ENCODE data around the gene P3R3URF. TPM values are rescaled to one million over a fixed set of nuclear protein-coding genes. Genes with fewer than 3 reads are reported as not detected.
A peak's percentile ranks its signal among the peaks of the same experiment; 100 is the strongest.

Gene P3R3URF
- total RNA-seq, 1 donor from 2014 or later = not detected

DNA sequence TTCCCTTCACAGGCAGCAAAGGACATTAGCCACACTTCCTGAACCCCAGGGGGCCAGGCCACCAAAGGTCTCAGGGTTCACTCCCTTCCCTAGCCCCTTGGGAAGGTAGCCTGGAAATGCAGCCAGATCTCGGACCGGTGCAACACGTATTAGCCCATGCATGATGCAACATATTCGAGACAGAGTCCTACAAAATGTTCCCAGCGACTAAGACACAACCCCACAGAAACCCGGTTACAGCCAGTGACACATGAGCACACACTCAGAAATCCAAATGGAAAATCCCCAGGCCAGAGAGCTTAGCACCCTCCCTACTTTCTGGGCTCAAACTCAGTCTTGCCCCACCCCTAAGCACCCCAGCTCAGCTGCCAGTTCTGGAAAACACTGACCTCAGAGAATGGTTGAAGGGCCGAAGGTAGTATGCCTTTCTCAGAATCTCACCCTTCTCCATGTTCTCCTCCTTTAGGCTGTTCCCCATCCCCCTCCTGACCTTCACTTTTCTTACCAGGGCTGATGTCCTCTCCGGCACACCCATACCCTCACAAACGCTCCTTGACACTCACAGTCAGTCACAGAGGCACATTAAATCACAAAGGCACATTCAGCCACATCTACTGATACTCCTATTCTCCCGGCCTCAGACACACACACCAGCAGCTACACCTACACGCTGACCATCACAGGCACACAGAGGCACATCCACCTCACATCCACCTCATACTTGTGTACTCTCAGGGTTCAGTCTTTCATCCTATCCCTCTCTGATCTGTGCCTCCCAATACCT, 1.6 kb downstream of the P3R3URF start, which contains the start of gene TSPAN1:
Gene TSPAN1, plus strand, starts transcription at position 640 of the 784 bp plus-strand sequence. CDS start 6,021 bp downstream, outside the sequence.
- TF ChIP-seq, protein P1, sequence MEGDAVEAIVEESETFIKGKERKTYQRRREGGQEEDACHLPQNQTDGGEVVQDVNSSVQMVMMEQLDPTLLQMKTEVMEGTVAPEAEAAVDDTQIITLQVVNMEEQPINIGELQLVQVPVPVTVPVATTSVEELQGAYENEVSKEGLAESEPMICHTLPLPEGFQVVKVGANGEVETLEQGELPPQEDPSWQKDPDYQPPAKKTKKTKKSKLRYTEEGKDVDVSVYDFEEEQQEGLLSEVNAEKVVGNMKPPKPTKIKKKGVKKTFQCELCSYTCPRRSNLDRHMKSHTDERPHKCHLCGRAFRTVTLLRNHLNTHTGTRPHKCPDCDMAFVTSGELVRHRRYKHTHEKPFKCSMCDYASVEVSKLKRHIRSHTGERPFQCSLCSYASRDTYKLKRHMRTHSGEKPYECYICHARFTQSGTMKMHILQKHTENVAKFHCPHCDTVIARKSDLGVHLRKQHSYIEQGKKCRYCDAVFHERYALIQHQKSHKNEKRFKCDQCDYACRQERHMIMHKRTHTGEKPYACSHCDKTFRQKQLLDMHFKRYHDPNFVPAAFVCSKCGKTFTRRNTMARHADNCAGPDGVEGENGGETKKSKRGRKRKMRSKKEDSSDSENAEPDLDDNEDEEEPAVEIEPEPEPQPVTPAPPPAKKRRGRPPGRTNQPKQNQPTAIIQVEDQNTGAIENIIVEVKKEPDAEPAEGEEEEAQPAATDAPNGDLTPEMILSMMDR (IDR thresholded peaks at IDR 0.05; ENCODE audit: insufficient read depth, low read length, severe bottlenecking) = no peak
- Histone ChIP-seq H3K4me3 (ENCODE audit: low read depth, low read length) (no peak within 1 kb of the TSS), H3K36me3 (ENCODE audit: control insufficient read depth, insufficient read depth, low read length) (no peaks in the 10 kb centered on the region), H3K27me3 (ENCODE audit: control insufficient read depth, insufficient read depth, low read length) (no peaks in the 10 kb centered on the region)
- DNase-seq (ENCODE audit: low read depth) = peak; percentile 63
- no peak for FAIRE-seq

DNA sequence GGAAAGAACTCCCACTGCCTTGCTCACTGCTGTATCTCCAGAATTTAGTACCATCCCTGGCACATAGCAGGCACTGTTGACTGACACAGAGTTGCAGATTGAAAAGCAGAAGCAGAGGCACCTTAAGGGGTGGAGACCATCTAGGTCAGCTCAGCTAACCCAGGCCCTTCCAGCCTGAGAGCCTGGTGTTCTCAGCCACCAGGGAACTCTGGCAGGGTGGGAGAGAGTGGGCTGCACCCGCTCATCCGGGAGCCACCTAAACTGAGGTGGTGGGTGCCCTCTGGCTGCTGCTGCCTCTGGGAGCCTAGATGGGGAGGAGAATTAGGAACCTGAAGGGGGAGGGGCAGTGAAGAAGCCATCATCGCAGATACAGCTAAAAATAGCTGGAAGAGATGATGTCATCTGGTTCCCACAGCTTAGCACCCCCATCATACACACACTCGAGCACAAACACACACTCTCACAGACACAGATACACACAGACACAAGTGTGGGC, 2.9 kb downstream of the P3R3URF start:
- DNase-seq (ENCODE audit: low read depth) = no peak
- no peak for FAIRE-seq
- Histone ChIP-seq H3K27me3 (ENCODE audit: control insufficient read depth, insufficient read depth, low read length) (no peaks in the 10 kb centered on the region), H3K36me3 (ENCODE audit: control insufficient read depth, insufficient read depth, low read length) (no peaks in the 10 kb centered on the region), H3K4me3 (ENCODE audit: low read depth, low read length) (no peak overlapping the region)
- TF ChIP-seq, protein P1 (IDR thresholded peaks at IDR 0.05; ENCODE audit: insufficient read depth, low read length, severe bottlenecking) = no peak

DNA sequence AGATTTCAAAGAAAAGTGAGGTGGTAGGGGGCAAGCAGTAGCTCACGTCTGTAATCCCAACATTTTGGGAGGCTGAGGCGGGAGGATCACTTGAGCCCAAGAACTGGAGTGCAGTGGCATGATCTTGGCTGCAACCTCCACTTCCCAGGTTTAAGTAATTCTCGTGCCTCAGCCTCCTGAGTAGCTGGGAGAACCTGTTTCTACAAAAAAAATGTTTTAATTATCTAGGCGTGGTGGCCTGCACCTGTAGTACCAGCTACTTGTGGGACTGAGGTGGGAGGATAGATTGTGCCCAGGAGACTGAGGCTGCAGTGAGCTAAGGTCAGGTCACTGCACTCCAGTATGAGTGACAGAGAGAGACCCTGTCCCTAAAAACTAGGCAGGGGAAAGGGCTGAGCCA, 4.0 kb downstream of the P3R3URF start:
- TF ChIP-seq, protein P1 (IDR thresholded peaks at IDR 0.05; ENCODE audit: insufficient read depth, low read length, severe bottlenecking) = no peak
- FAIRE-seq (no peak), DNase-seq (ENCODE audit: low read depth) (no peak)
- H3K36me3 ChIP-seq (ENCODE audit: control insufficient read depth, insufficient read depth, low read length) = no peaks in the 10 kb centered on the region
- no peaks in the 10 kb centered on the region for H3K27me3 ChIP-seq (ENCODE audit: control insufficient read depth, insufficient read depth, low read length)
- H3K4me3 ChIP-seq (ENCODE audit: low read depth, low read length) = no peak overlapping the region

DNA sequence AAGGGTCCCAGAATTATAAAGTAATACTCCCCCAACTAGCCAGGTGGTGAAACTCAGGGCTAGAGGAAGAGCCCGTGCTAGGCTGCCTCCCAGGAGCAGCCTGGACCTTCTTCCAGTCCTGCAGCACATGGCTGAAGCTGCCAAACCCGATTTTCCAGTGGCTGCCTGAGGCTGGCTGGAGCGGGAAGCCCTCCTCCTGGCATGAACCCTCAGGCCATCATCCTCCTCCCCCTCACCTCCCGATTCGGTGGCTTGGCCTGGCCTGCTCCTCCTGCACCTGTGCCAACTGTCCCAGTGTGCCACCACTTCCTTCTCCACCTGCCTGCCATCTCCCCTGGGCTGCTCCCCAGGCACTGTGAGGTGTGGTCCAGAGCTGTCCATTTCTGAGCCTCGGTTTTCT, 4.4 kb downstream of the P3R3URF start:
- H3K36me3 ChIP-seq (ENCODE audit: control insufficient read depth, insufficient read depth, low read length) = no peaks in the 10 kb centered on the region
- no peak for FAIRE-seq
- no peak overlapping the region for H3K4me3 ChIP-seq (ENCODE audit: low read depth, low read length)
- TF ChIP-seq, protein P1 (IDR thresholded peaks at IDR 0.05; ENCODE audit: insufficient read depth, low read length, severe bottlenecking) = no peak
- DNase-seq (ENCODE audit: low read depth) = peak; percentile 49
- peaks cover 2% of the 10 kb centered on the region for H3K27me3 ChIP-seq (ENCODE audit: control insufficient read depth, insufficient read depth, low read length)

DNA sequence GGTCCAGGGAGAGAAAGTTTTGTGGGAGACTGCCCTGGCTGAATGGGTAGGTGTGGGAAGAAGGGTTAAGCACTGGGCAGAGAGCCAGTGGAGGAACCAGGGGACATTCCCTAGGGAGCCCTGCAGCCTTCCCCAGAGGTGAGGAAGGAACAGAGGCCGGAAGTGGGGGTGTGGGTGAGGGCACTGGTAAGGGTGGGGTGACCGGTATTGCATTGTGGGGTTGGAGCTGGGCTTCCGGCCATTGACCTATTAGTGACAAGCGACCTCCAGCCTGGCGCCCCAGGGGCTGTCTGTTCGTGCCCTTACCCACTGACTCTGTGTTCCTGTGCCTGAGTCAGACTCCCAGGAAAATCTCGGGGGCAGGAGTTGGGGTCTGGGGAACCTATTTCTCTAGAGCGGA, 4.9 kb downstream of the P3R3URF start:
- H3K36me3 ChIP-seq (ENCODE audit: control insufficient read depth, insufficient read depth, low read length) = no peaks in the 10 kb centered on the region
- no peak for FAIRE-seq
- TF ChIP-seq, protein P1 (IDR thresholded peaks at IDR 0.05; ENCODE audit: insufficient read depth, low read length, severe bottlenecking) = no peak
- H3K4me3 ChIP-seq (ENCODE audit: low read depth, low read length) = no peak overlapping the region
- no peak for DNase-seq (ENCODE audit: low read depth)
- H3K27me3 ChIP-seq (ENCODE audit: control insufficient read depth, insufficient read depth, low read length) = peaks cover 2% of the 10 kb centered on the region
